HG02763 (cell line): ENCODE results near the gene CERS6.

Experiments used
- ATAC-seq: cut with Tn5 transposase; IDR thresholded peaks from one replicate; pipeline ENCODE4 v1.9.1; 2021; ENCODE audit warnings: mild to moderate bottlenecking, moderate library complexity; ENCODE audit not compliant: unreplicated experiment

CERS6 gene

GRCh38 chr2:168528469-168528868 is 72.4 kb downstream of the CERS6 start:
- no peak for ATAC-seq

GRCh38 chr2:168529054-168529833 is 73.2 kb downstream of the CERS6 start:
- ATAC-seq: no peak

DNA sequence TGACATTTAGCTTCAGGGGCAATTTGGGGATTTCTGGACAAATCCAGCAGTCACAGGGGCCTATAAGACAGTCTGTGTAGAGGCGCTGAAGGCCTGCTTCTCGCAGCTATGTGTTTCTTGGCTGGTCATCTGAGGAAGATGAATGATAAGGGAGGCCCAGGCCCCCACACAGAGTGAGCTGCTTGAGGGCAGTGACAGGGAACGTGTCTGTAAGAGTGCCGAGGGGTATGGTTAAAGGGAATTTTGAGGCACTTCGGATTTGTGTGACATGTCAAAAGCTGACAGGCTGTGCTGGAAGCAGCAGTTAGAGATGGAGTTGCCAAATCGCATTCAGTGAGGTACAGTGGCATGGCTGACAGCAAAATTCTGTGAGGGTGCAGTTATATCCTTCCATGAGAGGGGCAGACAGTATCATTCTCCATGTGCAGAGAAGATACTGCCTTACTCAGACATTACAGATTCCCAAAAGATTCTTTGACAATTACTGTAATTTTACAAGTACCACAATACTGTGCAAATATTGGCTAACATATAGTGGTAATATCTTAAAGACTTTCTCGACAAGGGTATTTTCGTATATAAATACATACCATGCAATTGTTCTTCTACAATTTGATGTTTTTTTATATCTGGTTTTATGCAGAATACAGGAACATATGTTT is 74.0 kb downstream of the CERS6 start:
- ATAC-seq: no peak

GRCh38 chr2:168530982-168531622 is 75.0 kb downstream of the CERS6 start:
- peak; percentile 42 for ATAC-seq

DNA sequence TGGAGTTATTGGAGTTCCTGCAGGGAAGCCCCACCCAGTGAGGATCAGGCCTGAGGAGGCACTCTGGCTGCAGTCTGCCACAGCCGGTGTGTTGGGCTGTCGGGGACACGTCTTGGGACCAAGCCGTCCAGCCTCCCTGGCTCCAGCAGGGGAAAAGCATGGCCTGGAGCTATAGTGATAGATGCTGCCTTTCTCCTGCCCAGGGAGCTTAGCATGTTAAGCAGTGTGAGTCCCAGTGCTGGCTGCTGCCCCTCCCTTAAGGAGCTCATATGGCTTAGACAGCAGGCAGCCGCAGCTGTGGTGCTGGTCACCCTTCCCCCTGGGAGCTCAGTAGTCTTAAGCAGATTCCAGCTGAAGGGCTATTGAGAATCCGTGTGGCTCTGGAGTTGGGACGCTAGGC is 78.9 kb downstream of the CERS6 start:
- ATAC-seq: no peak

GRCh38 chr2:168536925-168537466 is 80.9 kb downstream of the CERS6 start:
- ATAC-seq: no peak

GRCh38 chr2:168538133-168538532 is 82.1 kb downstream of the CERS6 start:
- ATAC-seq: no peak

GRCh38 chr2:168538534-168538933 is 82.5 kb downstream of the CERS6 start:
- ATAC-seq: no peak

GRCh38 chr2:168539945-168540344 is 83.9 kb downstream of the CERS6 start:
- ATAC-seq: no peak

DNA sequence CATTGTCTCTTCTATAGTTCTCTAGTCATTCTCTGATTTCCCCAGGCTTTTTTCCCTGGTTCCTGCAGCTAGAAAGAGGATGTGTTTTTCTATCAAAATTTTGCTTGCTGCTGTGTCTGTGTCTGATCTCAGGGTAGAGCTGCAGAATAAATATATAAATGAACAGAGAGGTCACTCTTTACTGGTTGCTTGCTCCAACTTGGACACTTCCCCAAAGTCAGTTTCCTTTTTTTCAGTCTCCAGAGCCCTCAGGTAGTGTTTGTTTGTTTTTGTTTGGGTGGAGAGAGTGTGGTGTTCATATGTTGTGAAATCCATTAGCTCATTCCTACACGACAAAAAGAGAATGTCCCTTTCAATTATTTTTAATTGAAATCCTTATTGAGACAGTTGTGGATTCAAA is 85.8 kb downstream of the CERS6 start:
- no peak for ATAC-seq

DNA sequence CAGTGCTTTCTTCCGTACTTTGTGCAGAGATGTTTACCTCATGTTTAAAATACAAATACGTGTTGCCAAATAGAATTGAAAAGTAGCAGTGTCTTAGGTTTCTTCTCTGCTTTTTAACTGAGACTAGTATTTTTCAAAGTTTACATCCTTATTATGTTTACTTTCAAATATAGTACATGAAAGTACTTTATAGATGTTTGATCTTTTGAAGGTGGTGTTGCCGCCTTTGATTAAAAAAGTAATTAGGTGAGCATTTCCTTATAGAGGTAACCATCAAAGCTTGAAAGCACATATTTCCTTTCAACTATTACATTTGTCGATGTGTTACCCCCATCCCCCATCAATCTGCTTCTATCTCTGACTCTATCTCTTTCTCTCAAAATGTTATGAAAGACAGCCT is 87.0 kb downstream of the CERS6 start:
- no peak for ATAC-seq

GRCh38 chr2:168543935-168544334 is 87.9 kb downstream of the CERS6 start:
- no peak for ATAC-seq

- no peak for ATAC-seq
These were observed 89.5 kb downstream of the CERS6 start for GRCh38 chr2:168545439-168546082.

- ATAC-seq: no peak
These were observed 94.6 kb downstream of the CERS6 start for GRCh38 chr2:168550670-168551069.

GRCh38 chr2:168552450-168552856 is 96.4 kb downstream of the CERS6 start:
- peak; percentile 93 for ATAC-seq

DNA sequence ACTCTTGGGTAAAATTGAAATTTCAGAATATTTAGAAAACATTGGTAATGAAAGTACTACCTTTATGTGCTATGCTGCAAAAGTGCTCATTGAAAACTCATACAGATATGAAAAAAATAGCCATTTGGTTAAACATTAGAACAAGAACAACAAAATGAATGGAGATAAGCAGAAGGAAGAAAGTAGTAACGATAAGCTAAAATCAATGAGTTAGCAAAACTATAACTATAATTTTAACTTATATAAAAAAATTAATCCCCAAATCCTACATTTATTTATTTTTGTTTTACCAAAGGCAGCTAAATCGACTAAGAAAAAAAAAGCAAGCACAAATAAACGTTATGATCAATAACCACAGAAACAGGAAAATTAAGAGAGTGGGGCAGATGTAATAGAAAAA is 99.2 kb downstream of the CERS6 start:
- no peak for ATAC-seq

DNA sequence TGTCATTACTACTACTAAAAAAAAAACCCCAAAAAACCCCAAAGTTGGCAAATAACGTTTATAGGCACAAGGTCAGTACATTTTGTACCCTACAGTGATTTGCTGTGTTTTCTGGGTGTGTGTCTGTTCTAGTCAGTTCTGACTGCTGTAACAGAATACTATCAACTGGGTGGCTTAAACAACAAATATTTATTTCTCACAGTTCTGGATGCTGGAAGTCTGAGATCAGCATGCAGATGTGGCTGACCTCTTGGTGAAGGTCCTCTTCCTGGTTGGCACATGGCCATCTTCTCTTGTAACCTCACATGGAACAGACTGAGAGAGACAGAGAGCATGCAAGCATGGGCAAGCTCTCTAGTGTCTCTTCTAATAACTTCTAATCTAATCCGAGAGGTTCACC is 103.1 kb downstream of the CERS6 start:
- ATAC-seq: no peak

- no peak for ATAC-seq
These were observed 104.9 kb downstream of the CERS6 start for GRCh38 chr2:168560817-168561499.

- no peak for ATAC-seq
These were observed 105.9 kb downstream of the CERS6 start for GRCh38 chr2:168561991-168562390.

DNA sequence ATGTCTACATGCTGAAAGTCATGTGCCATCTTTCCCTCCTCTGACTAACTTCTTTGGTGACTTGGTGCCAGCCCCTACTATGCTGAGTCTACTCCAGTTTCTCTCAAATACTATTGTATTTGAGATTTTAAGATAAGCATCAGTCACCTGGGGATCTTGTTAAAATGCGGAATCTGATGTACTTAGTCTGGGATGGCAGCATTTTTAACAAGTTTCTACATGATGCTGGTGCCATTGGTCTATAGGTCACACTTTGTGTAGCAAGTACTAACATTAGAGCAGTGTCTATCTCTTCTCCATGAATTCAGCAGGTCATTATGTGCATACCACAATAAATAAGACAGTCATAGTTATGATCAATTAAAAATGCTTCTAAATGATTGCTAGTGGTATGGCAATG is 106.9 kb downstream of the CERS6 start:
- no peak for ATAC-seq

GRCh38 chr2:168564641-168565040 is 108.6 kb downstream of the CERS6 start:
- ATAC-seq: no peak
